ENCODE measurements around the gene CFL1.

Gene CFL1

DNA sequence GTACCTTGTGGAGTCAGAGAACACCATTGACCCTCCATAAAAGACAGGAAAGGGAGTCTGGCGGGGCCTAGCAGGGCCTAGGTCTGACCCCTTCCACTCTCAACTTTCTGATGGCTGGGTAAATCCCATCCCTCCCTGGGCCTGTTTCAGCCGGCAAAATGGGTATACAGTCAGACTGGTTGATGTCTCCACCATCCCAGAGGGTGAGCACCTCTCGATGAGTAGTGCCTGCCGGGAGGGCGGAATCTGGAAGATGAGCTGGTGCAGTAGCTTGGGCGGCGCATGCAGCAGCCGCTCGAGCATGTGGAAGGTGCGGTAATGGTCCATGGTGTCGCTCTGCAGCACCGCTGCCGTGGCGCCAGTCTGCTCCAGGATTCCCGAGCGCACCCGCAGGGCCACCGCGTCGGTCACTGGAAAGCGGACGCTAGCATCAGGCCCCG, 29.8 kb upstream of the CFL1 start:
- DNase-seq: no peak

DNA sequence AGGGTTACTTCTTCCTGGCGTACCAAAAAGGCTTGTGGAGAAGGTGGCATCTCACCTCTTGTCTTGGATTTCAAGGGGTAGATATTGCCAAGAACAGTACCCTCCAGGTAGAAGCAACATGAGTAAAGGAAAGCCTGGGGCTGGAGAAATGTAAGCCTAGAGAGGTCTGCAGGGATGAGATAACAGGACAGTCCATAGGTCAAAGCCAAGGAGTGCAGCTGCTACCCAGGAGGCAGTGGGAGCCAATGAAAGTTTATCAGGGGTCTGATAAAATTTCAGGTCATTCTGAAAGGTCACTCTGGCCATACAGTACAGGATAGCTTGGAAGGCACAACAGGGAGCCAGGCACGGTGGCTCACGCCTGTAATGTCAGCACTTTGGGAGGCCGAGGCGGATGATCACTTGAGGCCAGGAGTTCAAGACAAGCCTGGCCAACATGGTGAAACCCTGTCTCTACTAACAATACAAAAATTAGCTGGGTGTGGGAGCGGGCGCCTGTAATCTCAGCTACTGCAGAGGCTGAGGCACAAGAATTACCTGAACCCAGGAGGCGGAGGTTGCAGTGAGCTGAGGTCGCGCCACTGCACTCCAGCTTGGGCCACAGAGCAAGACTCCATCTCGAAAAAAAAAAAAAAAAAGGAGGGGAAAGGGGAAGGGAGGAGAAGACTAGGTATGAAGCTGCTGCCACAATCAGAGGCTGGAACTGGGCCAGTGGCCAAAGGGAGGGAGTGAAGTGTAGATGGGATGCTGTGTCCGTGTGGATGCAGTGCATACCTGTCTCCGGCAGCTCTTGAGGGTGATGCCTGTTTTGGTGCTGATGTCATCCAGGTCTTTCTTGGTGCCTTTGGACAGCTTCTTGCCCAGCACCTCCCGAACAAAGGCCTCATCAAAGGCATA, 29.1 kb upstream of the CFL1 start:
- DNase-seq: no peak

DNA sequence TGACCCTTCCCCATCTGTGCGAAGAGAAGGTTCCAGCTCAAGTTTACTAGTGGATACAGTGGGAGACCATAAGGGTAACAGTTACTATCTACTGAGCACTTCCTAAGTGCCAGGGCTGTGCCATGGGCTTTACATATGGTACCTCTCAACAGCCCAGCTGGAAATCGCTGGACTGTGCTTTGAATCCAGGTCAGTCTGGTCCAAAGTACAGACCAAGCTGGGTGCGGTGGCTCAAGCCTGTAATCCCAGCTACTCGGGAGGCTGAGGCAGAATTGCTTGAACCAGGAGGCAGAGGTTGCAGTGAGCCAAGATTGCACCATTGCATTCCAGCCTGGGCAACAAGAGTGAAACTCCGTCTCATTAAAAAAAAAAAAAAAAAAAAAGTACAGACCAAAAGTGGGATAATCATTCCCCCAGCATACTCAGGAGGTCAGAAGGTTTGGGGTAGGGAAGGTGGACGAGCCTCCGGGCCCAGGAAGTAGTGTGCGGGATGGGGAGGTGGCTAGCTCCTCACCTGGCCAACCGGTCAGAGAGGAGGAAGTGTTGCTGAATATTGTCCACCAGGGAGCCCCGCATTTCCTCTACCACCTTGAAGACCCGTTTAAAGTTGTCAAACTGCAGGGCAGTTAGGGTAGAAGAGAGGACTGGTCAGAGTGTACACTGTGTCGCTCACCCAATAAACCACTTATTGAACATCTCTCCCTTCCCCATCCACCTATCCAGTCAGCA, 28.0 kb upstream of the CFL1 start:
- DNase-seq: no peak

DNA sequence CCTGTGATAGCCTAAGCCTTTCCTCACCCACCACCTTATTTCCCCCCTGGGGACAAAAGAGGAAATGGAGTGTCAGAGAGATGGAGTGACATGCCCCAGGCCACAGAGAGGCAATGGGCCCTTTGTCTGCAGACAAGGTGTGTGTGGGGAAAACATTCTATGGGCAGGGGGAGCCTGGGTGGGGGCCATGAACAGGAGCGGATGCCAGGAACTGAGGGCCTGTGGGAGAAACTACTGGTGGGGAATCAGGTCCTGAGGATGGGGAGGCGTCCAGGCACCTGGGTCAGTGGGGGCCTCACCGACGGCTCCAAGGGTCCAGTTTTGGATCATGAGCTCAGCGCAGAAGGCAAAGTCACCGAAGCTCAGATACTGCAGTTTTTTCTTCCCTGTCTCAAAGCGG, 27.3 kb upstream of the CFL1 start:
- DNase-seq: no peak

DNA sequence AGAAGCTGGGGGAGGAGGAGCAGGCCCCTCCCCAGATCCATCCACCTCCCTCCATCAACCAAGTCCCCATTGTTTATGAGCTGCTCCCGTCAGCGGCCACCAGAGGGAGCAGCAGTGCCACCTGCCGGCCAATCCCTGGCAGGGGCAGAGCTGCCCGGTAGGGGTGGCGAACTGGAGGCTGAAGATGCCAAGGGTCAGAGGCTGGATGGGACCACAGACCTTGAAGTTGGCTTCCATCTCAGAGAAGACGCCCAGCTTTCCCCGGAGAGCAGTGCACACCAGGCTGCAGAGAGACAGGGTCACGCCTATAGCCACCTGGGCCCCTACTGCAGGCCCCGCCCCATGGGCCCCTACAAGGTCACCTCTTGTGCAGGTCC, 26.7 kb upstream of the CFL1 start:
- DNase-seq: peak; percentile 48 to 61

DNA sequence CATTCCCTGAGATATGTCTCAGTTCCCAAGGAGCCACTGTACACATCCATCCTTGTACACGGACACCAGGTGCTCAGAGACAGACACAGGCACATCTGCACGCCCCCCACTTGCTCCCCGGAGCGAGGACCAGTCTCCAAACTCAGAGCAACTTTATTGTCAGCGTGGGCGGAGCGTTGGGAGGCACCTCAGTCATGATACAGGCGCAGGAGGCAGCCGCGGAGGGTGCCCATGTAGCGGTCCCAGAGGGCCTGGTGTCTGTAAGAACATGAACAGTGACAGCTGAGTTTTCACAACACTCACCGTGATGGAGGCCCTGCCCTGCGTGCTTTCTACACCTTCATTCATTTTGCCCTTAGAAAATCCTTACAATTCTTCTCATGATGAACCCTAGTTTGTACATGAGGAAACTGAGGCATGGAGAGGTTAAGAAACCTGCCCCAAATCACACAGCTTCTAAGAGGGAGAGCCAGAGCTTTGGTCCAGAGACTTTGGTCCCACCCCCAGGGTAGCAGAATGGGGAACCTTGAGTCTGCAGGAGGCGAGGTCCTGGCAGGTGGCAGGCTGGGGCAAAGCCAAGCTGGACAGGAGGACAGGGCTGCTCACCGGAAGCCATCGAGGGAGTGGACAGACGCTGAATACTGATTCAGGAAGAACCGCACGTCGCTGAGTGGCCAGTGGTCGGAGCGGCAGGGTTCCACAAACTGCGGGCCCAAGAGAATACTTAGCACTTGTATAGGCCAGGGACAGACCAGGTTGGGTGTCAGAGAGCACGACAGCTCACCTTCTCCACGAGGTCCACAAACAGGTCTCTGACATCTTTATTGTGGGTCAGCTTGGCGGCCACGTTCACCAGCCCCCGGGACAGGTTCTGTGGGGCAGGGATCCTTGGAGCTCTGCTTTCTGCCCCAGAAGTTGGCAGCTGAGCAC, 26.1 kb upstream of the CFL1 start:
- DNase-seq: no peak

DNA sequence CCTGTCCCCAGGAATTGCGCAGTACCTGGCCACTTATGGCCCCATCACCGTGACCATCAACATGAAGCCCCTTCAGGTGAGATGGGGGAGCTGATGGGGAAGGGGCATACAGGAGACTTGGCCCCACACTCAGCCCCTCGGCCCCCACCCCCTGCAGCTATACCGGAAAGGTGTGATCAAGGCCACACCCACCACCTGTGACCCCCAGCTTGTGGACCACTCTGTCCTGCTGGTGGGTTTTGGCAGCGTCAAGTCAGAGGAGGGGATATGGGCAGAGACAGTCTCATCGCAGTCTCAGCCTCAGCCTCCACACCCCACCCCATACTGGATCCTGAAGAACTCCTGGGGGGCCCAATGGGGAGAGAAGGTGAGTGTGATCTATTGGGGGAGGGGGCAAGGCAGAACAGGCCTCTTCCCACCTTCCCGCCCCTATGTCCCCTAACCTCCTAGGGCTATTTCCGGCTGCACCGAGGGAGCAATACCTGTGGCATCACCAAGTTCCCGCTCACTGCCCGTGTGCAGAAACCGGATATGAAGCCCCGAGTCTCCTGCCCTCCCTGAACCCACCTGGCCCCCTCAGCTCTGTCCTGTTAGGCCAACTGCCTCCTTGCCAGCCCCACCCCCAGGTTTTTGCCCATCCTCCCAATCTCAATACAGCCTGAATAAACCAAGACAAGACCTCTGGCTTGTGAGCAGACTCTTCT, 25.2 kb upstream of the CFL1 start:
- no peak for DNase-seq

DNA sequence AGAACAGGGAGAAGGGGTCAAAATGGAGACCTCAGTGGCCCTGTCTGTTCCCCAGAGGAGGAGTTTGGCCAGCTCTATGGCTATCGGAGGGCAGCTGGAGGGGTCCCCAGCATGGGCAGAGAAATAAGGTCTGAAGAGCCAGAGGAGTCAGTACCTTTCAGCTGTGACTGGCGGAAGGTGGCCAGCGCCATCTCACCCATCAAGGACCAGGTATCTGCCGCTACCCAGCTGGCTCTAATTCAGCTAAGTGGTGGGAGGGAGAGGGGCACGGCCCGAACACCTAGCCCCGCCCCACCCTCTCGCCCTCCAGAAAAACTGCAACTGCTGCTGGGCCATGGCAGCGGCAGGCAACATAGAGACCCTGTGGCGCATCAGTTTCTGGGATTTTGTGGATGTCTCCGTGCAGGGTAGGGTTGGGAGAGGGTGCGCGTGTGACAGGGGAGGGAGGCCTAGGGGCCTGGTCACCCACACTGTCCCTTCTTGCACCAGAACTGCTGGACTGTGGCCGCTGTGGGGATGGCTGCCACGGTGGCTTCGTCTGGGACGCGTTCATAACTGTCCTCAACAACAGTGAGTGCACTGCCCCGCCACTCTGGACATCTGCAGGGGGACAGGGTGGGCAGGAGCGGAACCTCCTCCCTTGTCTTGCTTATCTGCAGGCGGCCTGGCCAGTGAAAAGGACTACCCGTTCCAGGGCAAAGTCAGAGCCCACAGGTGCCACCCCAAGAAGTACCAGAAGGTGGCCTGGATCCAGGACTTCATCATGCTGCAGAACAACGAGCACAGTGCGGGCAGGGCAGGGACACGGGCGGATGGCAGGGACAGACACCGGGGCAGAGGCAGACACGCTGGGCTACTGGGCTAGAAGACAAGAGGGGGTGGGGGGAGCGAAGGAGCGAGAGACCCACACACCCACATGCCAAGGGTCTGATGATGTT, 24.4 kb upstream of the CFL1 start:
- no peak for DNase-seq

DNA sequence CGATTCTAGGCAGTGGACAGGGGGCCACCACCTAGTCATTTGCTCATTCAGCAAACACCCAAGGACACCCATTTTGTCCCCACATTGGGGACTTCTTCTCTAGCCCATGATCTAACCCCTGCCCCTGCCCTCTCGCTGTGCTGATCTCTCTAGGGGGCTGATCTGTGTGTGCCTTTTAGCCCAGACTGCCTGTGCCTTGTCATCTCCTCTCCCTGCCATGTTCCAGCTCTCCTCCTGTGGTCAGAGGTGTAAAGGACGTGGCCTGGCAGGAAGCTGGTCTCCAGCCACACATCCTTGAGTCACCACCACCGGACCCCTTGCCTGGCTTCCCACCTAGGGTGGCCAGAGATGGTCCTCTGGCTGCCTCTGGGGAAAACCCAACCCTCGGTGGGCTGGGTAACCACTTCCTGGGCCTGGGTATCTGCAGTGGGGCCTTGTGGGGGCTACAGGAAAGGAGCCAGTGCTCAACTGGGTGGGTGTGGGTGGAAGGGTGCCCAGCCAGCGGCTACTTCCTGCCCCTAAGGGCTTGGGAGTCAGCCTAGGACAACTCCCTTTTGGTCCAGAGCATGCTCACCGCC, 23.0 kb upstream of the CFL1 start:
- no peak for DNase-seq

DNA sequence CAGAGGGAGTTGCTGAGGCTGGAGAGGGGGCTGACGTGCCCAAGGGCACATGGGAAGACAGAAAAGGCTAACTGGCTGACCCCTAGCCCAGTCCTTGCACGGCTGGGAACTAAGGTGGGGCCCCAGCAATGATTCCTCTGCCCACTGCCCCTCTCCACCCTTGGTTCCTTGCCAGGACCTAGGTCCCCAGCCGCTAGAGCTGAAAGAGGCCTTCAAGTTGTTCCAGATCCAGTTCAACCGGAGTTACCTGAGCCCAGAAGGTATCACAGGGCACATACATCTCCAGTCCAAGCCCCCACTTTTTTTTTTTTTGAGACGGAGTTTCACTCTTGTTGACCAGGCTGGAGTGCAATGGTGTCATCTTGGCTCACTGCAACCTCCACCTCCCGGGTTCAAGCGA, 22.0 kb upstream of the CFL1 start:
- no peak for DNase-seq

DNA sequence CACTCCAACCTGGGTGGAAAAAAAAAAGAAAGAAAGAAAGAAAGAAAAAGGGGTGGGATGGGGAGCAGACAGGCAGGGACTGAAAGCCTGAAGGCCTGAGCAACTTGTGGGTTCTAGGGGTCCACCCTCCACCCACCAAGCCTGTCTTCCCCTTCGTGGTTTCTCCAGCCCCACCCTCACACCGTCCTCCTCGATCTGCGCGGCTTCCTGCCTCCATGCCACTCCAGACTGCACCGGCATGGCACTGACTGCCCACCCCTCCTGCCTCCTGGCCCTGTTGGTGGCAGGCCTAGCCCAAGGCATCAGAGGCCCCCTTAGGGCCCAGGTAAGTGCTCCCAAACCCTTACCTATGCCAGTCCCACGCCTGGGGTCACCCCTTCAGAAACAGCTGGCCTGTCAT, 21.6 kb upstream of the CFL1 start, which contains the start of gene CTSW:
Gene CTSW (plus strand): TSS at position 221 of the 400 bp plus-strand sequence. CDS start 18 bp downstream, at position 239.
- DNase-seq: peak in 1 of 2 donors; percentile 35

DNA sequence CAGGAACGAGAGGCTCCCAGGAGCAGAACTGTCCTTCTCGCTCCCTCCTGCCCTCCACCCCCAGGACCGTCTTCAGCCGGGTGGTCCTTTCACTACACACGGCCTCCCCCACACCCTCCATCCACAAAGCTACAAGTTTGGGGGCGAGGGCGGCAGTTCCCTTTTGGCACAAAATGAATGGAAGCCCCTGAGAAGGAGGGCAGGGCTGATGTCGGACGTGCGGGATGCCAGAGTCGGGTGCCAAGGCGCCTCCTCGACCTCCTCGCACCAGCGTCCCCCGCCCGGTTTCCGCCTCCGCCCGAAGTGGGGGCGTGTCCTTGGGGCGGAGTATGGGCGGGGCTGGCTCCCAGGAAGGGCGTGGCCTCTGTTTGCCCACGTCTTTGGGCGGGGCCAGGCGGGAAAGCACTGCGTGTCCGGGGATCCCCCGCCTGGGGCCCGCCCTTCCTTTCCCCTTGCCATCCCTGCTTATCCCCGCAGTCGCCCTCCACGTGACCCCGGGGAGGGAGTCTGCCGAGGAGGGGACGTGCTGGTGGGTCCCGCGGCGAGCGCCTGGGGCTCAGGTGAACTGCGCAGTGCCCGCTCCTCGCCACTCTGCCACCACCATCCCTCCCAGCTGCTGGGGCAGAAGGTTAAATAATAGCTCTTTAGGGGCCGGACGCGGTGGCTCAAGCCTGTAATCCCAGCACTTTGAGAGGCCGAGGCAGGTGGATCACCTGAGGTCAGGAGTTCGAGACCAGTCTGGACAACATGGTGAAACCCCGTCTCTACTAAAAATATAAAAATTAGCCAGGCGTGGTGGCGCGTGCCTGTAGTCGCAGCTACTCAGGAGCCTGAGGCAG, 15.6 kb upstream of the CFL1 start:
- DNase-seq: peak; percentile 70 to 91

DNA sequence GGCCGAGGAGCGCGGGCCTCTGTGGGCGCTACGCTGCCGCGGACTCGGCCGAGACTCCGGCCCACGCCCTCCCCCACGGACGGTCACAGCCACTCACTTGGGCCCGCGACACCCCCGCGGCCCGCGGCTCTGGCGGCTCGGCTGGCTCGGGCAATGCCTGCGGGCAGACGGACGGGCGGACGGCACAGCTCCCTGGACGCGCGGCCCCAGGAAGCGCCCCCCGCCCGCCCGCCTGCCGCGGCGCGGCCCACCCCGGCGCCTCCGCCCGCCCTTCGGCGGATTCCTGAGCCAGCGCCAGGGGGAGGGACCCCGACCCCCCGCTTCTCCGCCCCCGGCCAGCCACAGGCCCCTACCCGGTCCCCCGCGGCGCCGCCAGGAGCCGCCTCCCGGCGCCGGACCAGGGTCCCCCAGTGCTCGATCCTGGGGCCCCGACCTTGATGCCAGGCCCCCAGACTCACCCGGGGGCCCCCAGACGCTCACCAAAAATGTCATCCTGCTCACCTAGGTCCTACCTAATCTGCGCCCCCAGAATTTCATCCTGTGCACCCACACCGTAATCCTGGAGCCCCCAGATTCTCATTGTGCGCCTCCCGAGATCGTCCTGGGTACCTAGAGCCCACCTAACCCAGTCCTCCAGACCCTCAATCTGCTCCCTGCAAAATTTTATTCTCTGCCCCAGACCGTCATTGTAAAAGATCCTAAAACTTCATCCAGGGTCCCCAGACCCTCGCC, 14.8 kb upstream of the CFL1 start, which contains the start of gene EFEMP2:
Gene EFEMP2 (minus strand): TSS at position 215 of the 732 bp plus-strand sequence. CDS start 446 bp downstream, outside the sequence.
- no peak for DNase-seq

DNA sequence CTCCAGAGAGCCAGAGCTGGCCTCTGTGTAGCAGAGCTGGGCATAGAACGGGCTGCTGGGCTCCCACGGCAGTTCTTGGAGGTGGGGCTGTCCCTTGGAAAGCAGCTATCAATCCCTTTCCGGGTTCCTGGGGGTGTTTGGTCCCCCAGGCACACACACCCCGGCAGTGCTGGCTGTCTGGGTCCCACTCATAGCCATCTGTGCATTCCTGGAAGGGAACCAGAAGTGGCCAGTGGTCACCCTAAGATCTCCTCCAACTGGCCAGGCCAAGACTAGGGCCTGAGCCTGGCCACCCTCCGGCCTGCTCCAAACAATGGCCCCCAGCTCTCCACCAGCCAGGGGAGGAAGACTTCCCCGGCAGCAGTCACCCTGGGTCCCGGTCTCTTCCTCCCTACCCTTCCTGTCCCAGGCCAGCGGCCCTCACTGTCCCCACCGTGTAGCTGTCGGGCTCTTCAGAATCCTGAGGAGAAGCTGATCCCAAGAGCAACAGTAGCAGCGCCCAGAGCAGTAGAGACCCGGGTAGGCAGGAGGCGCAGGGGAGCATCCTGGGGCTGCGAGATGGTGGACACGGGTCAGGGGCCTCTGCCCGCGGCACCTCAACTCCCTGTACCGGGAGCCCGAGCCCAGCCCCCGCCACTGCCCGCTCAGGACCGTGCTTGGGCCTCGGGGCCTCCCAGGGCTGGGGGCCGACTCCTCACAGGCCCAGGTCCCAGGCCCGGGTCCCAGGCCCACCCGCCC, 14.0 kb upstream of the CFL1 start:
- DNase-seq: no peak

DNA sequence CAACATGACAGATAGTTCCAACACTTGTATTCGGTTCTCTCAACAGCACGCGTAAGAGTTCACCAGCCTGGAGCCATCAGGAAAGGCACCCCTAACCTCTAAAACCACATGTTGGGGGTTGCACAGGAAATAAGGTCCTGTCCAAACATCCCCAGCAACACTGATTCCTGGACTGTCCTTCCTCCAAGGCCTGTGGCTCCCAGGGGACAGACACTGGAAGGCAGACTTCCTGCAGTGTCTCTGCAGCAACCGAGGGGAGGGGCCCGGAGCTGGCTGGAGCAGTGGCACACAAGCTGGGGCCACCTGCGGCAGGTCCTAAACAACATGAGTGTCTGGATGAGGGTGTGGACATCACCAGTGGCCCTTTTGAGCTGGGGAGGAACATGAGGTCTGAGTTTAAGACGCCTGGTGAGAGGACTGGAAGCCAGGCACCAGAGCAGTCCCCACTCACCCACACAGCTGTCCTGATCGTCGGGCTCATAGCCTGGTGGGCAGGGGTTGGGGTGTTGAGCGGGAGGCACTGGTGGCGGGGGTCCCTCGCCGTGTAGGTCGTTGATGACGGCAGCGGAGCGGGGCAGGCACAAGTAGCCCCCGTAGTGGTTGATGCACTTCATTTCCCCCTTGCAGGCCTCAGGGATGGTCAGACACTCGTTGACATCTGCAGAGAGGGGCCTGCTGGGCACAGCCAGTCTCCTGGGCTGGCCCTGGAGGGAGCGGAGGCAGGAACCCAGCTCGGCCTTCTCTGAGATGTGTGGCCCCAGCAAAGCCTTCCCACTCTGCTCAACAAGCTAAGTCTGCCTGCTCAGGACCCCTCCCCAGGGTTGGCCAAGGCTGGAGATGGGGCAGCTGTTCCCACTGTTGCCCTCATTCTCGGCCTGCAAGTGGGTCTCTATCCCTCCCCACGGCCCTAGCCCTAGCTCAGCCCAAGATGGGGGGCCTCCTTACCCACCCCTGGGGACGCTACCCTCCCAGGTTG, 13.0 kb upstream of the CFL1 start:
- DNase-seq: no peak

DNA sequence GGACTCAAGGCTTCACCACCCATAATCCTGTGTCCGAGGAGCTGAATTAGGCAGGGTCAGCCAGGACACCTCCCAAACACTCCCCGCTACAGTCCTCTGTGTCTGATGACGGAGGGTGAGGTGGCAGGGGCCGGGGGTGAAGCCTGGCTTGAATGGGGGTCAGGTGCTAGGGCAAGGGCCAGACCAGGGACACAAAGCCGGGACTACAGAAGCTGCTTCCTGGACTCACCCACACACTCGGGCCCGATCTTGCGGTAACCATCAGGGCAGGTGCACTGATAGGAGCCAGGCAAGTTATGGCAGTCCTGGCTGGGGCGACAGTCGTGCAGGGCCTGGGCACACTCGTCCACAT, 12.3 kb upstream of the CFL1 start:
- DNase-seq: no peak
